Measurements from ENCODE around the gene TCF12.

The TCF12 gene

DNA sequence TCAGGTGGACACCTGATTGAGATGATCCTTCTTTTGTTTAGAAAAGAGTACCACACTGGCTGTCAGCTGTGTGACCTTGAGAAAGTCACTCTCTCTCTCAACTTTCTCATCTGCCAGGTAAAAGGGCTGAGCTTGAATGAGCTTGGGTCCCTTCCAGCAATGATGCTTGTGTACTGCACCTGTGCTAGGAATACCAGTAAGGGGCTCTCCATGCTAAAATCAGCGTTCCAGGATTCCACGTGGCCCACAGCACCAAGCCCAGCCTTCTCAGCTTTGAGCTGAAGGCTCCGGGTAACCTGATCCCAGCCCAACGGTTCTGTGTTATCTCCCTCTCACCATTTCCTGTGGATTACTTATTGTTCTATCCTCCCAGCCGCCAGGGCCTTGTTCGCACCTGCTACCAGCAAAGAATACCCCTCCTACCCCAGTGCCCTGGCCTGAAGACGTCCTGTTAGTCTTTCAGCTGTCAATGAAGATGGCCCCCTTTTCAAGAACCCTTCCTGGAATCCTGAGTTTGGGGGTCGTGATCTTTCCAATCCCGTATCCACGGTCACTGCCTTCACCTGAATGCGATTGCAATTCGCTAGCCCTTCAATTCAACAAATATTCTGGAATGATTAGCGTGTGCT lies 403.6 kb downstream of the TCF12 start:
- DNase-seq (ENCODE audit: low read depth), result no peak

- DNase-seq (ENCODE audit: low read depth), result no peak
Measured at GRCh38 chr15:57322602-57323250, 404.3 kb downstream of the TCF12 start.

- no peak for DNase-seq (ENCODE audit: low read depth)
Measured at GRCh38 chr15:57323299-57323805, 404.9 kb downstream of the TCF12 start.

DNA sequence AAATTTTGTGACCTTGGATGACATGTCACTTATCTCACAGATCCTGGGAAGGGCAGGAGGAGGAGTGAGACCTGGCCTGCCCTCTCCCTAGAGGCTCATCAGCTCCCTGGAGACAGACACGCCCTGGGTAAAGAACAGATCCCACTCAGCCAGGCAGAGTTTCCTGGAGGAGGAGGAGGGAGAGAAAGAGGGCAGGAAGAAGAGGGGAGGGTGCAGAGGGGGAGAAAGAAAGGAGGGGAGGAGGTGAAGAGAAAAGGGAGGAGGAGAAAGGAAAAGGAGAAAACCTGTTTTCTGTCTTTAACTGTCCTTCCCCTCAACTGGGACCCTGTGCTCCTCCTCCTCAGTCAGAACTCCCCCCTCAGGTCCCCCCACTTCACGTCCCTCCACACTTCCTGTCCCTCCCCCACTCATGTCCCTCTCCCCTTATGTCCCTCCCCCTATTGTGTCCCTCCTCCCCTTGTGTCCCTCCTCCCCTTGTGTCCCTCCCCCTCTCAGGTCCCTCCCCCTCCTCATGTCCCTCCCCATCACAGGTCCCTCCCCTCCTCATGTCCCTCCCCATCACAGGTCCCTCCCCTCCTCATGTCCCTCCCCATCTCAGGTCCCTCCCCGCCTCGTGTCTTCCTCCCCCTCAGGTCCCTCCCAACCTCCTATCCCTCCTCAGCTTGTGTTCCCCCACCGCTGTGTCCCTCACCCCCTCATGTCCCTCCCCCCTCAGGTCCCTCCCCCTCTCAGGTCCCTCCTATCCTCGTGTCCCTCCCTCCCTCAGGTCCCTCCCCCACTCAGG lies 405.6 kb downstream of the TCF12 start:
- no peak for DNase-seq (ENCODE audit: low read depth)

GRCh38 chr15:57324590-57324890 lies 406.1 kb downstream of the TCF12 start:
- no peak for DNase-seq (ENCODE audit: low read depth)

DNA sequence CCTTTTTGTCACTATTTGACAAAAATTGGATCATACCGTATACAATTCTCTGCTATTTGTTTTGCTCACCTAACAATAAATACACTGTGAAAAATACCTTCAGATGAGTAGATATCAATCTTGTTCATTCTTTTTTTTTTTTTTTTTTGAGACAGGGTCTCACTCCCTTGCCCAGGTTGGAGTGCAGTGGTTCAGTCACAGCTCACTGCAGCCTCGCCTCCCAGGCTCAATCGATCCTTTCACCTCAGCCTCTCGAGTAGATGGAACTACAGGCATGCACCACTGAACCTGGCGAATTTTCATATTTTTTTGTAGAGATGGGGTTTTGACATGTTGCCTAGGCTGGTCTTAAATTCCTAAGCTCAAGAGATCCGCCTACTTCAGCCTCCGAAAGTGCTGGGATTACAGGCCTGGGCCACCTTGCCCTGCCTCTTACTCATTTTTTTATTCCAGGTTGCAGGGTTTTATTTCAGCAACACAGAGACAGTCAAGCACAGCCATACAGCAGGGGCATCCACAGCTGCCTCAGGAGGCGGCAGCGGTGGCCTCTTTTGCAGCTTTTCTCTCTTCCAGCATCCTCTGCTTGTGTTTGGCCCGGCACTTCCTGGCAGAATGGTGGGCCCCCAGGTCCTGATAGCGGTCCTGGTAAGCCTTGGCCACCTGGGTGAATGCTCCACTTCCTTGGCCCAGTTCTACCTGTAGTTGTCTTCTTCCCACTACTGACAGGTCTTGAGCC lies 406.7 kb downstream of the TCF12 start:
- DNase-seq (ENCODE audit: low read depth), result no peak

DNA sequence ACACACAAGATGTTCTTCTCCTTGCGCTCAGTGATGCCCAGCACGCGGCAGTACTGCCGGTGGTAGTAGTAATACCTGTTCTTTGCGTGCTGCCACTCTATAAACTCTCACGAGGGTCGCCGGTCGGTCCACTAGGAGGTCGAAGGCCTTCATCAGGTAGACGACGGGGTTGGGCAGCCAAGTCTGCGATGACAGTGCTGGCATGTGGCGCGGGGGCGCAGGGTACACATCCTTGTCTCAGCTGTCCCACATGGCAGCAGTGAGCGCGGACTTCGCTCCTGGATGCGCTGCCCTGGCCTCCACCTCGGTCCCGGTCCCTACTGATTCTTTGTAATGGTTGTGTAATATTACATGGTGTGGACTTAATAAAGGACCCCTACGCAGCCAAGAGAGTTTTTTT lies 407.8 kb downstream of the TCF12 start:
- no peak for DNase-seq (ENCODE audit: low read depth)

DNA sequence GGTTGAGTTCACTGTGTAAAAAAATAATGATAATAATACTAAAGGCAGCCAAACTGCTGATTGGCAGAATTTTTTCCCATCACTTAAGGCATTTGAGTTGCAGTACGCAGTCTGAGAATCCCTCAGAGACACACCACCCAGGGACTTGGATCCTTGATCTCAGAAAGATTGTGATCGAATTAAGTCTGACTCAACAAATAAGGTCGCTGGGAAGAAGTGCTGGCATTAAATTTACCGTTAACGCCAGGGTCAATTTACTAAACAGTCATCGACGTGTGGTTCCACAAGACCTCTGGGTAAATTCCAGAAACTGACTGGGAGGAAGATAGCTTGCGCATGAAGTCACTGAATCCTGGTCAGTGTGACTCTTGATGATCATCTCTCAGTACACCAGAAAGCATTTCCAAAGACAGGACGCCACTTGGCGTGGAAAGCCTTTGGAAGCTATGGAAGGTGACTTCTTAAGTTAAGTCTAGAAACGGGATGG lies 409.6 kb downstream of the TCF12 start:
- DNase-seq (ENCODE audit: low read depth), result no peak

DNA sequence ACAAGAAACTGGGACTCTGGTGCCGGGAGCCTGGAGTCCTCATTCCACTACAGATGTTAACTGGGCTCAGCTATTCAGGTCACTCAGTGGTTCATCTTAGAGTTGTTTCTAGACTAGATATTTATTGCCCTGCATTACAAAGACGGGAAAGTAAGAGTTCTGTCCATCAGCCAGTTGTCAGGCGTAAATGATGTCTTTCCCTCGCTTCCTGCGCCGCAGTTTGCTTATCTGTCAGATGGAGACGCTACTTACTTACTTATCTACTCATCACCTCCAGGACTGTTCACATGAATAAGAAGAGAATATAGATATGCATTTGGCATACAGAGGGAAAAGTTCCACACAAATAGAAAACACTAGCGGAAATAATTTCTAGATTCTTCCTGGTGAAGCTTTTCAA lies 410.0 kb downstream of the TCF12 start:
- DNase-seq (ENCODE audit: low read depth), result no peak

DNA sequence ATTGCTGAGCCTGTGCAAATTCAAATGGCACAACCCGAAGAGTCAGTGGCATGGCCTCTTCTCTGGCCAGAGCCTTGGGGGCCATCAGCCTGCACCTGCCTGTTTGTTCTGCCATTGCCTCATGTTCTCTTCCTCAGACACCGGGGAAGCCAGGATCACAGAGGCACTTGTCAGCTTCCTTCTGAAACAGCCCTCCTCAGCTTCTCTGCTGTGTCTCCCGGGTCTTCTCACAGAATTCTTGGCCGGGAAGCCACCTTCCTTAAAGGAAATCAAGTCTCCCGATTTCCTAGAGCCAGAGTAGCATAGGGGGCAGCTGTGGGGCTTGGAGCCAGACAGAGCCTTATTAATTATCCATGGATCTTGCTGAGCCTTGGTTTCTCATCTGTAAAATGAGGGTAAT lies 410.5 kb downstream of the TCF12 start:
- DNase-seq (ENCODE audit: low read depth), result no peak

DNA sequence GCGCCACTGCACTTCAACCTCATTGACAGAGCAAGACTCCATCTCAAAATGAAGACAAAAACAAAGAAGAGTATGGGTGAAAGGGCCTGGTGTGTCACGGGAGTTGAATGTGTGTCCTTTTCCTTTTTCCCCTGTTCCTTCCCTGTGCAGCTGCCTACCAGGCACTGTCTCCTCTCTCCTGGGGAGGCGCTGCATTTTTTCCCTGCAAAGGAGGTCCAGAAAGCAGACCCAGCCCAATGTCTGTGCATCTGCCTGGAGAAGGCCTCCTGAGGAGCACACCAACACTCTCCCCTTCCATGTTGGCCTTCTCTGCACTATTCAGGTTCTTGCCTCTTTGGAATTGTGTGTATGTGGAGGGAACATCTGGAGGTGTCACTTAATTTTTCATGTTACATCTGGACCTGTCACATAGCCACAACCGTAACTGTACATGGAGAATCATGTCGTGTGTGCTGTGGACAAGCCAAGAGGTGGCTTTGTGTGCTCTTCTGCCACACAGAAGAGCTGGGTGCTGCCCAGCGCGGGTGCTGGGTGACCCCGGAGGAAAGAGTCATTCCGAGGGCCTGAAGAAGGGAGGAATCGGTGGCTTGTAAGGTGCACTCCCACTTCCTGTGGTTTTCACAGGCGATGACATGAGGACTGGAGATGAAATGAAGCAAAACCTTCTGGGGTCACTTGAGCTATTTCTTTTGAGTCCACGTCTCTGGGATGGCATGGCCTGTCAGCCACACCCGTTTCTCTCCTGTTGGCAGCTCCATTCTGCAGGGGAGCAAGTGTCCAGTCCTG lies 411.3 kb downstream of the TCF12 start:
- no peak for DNase-seq (ENCODE audit: low read depth)

- DNase-seq (ENCODE audit: low read depth), result no peak
Measured at GRCh38 chr15:57330619-57331340, 412.3 kb downstream of the TCF12 start.

- DNase-seq (ENCODE audit: low read depth), result no peak
Measured at GRCh38 chr15:57332326-57332725, 413.9 kb downstream of the TCF12 start.

DNA sequence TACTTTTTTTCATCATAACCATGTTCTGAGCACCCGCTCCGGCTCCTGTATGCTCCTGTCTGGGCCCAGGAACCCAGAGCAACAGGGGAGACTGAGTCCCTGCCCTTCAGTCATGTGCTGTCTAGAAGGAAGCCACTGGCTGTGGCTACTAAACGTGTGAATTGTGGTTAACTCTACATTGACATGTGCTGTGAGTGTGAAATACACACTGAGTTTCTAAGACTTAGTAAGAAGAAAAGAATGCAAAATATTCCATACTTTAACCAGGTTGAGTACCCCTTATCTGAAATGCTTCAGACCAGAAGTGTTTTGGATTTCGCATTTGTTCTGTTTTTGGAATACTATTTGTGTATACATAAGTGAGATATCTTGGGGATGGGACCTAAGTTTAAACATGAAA lies 415.0 kb downstream of the TCF12 start:
- DNase-seq (ENCODE audit: low read depth), result no peak

- DNase-seq (ENCODE audit: low read depth), result no peak
Measured at GRCh38 chr15:57334257-57334656, 415.8 kb downstream of the TCF12 start.

DNA sequence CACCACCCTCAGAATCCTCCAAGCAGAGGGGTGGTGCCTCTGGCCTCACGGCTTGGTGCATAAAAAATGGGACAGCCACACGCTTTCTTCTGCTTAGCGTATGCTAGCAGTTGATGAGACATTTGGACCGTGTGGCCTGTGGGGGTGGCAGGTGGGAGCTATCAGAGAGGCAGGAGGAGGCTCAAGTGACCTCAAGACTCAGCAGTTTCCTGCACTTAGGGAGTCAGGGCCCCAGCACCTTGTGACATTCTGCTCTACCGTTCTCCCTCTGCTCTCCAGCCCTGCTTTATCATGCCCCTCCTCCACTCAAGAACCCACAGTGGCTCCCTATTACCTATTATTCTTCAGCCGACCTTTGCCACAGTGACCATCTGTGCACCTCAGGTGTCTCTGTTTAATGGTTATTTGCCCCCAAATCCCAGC lies 416.9 kb downstream of the TCF12 start:
- no peak for DNase-seq (ENCODE audit: low read depth)

GRCh38 chr15:57335719-57336118 lies 417.3 kb downstream of the TCF12 start:
- DNase-seq (ENCODE audit: low read depth), result no peak

- DNase-seq (ENCODE audit: low read depth), result no peak
Measured at GRCh38 chr15:57337868-57338411, 419.5 kb downstream of the TCF12 start.

GRCh38 chr15:57339321-57339720 lies 420.9 kb downstream of the TCF12 start:
- no peak for DNase-seq (ENCODE audit: low read depth)
